Vagina (tissue), 2 donors: ENCODE measurements around the gene BCLAF1. TPM values are rescaled to one million over a fixed set of nuclear protein-coding genes. Genes with fewer than 3 reads are reported as not detected.

Experiments used
- DNase-seq, 2 donors: peaks; one replicate each; pipeline ENCODE4 v3.0.0-alpha.2; 2017; ENCODE audit errors: extremely low spot score in 2 of 2
- H3K27ac ChIP-seq: fragments of 200-600 bp; sonication (generic); one replicate; pipeline ENCODE4 v1.5.1; 2019
- H3K27me3 ChIP-seq: fragments of 200-600 bp; sonication (generic); one replicate; pipeline ENCODE4 v1.5.1; 2019
- H3K36me3 ChIP-seq, 2 donors: fragments of 200-600 bp; sonication (generic); one replicate each; pipeline ENCODE4 v1.5.1; 2017 to 2019
- H3K4me1 ChIP-seq: fragments of 200-600 bp; sonication (generic); one replicate; pipeline ENCODE4 v1.5.1; 2019
- H3K4me3 ChIP-seq, 2 donors: fragments of 200-600 bp; sonication (generic); 1 replicate in 1 of 2; 2 replicates in 1 of 2; pipeline ENCODE4 v1.5.1; 2016 to 2019
- H3K9me3 ChIP-seq: fragments of 200-600 bp; sonication (generic); one replicate; pipeline ENCODE4 v1.5.1; 2019
- CTCF ChIP-seq, 3 experiments: fragments of 450-650 bp in 2 of 3; fragments of 200-600 bp in 1 of 3; sonication (generic) in 1 of 3; IDR thresholded peaks; one replicate each; pipeline ENCODE4 v1.5.1; 2017 to 2019; ENCODE audit warnings: antibody characterized with exemption in 3 of 3, mild to moderate bottlenecking in 2 of 3, moderate library complexity in 2 of 3
- POLR2A ChIP-seq, 2 donors: fragments of 450-650 bp; IDR thresholded peaks; one replicate each; pipeline ENCODE4 v1.6.1; 2017; ENCODE audit warnings: antibody characterized with exemption in 2 of 2, mild to moderate bottlenecking in 2 of 2, moderate library complexity in 2 of 2
- POLR2AphosphoS5 ChIP-seq, 2 donors: sonication (generic); formaldehyde crosslinking; IDR thresholded peaks; one replicate each; pipeline ENCODE4 v1.9.0; 2017; ENCODE audit warnings: antibody characterized with exemption in 2 of 2, mild to moderate bottlenecking in 2 of 2, low read depth in 1 of 2; ENCODE audit not compliant: insufficient read depth in 1 of 2
- intact Hi-C: fragments of 100-400 bp; cut with DNase I; formaldehyde crosslinking; loops from one replicate; pipeline ENCODE4 v1.15.1; 2023
- total RNA-seq: library from RNA; depleted of rRNA; stranded (reverse); fragments of >200 nt; gene quantifications from one replicate; pipeline ENCODE4 v1.2.3, GENCODE V29; 2016

BCLAF1 gene
- total RNA-seq, 1 donor from 2014 or later: 97.0 TPM

GRCh38 chr6:136282906-136283305 is 6.7 kb downstream of the BCLAF1 start:
- intact Hi-C loops: no loop called here
- Histone ChIP-seq H3K27me3 (no peaks in the 10 kb centered on the region), H3K36me3 (peaks cover 0 to 11% of the 10 kb centered on the region in 2 donors), H3K27ac (no peak overlapping the region), H3K9me3 (no peaks in the 10 kb centered on the region), H3K4me3 (no peak overlapping the region), H3K4me1 (peaks cover 89% of the 10 kb centered on the region)
- DNase-seq: no peak
- TF ChIP-seq CTCF (IDR thresholded peaks at IDR 0.05): no peak
- no peak for TF ChIP-seq POLR2AphosphoS5 (IDR thresholded peaks at IDR 0.05; ENCODE audit: insufficient read depth in 1 of 2, low read depth in 1 of 2)
- TF ChIP-seq POLR2A (IDR thresholded peaks at IDR 0.05): no peak

GRCh38 chr6:136280032-136280609 is 9.5 kb downstream of the BCLAF1 start:
- Histone ChIP-seq H3K4me1 (peaks cover 73% of the 10 kb centered on the region), H3K36me3 (peaks cover 0 to 30% of the 10 kb centered on the region in 2 donors)

GRCh38 chr6:136274062-136274461 is 15.6 kb downstream of the BCLAF1 start:
- H3K27me3 ChIP-seq: no peaks in the 10 kb centered on the region
- TF ChIP-seq CTCF (IDR thresholded peaks at IDR 0.05) (no peak), POLR2AphosphoS5 (IDR thresholded peaks at IDR 0.05; ENCODE audit: insufficient read depth in 1 of 2, low read depth in 1 of 2) (no peak), POLR2A (IDR thresholded peaks at IDR 0.05) (no peak)
- H3K27ac ChIP-seq: no peak overlapping the region
- peaks cover 13% of the 10 kb centered on the region for H3K4me1 ChIP-seq
- H3K4me3 ChIP-seq: no peak overlapping the region
- DNase-seq: no peak
- intact Hi-C loops: no loop called here
- peaks cover 5 to 82% of the 10 kb centered on the region in 2 donors for H3K36me3 ChIP-seq
- no peaks in the 10 kb centered on the region for H3K9me3 ChIP-seq

More at GRCh38 chr6:136280032-136280609, 9.5 kb downstream of the BCLAF1 start:
- no peak for DNase-seq
- Histone ChIP-seq H3K9me3 (no peaks in the 10 kb centered on the region), H3K4me3 (no peak overlapping the region), H3K27me3 (no peaks in the 10 kb centered on the region), H3K27ac (no peak overlapping the region)
- intact Hi-C loops: no loop called here
- TF ChIP-seq POLR2A (IDR thresholded peaks at IDR 0.05): no peak
- no peak for TF ChIP-seq CTCF (IDR thresholded peaks at IDR 0.05)
- no peak for TF ChIP-seq POLR2AphosphoS5 (IDR thresholded peaks at IDR 0.05; ENCODE audit: insufficient read depth in 1 of 2, low read depth in 1 of 2)

- Histone ChIP-seq H3K27me3 (no peaks in the 10 kb centered on the region), H3K27ac (no peak overlapping the region), H3K9me3 (no peaks in the 10 kb centered on the region), H3K36me3 (peaks cover 5 to 82% of the 10 kb centered on the region in 2 donors), H3K4me1 (no peaks in the 10 kb centered on the region), H3K4me3 (no peak overlapping the region)
- TF ChIP-seq POLR2AphosphoS5 (IDR thresholded peaks at IDR 0.05; ENCODE audit: insufficient read depth in 1 of 2, low read depth in 1 of 2): no peak
- TF ChIP-seq CTCF (IDR thresholded peaks at IDR 0.05): no peak
- no peak for TF ChIP-seq POLR2A (IDR thresholded peaks at IDR 0.05)
- no peak for DNase-seq
- intact Hi-C loops: no loop called here
These were observed 24.5 kb downstream of the BCLAF1 start for GRCh38 chr6:136265101-136265500.

GRCh38 chr6:136262940-136263339 is 26.7 kb downstream of the BCLAF1 start:
- Histone ChIP-seq H3K9me3 (no peaks in the 10 kb centered on the region), H3K4me1 (no peaks in the 10 kb centered on the region), H3K36me3 (peaks cover 5 to 78% of the 10 kb centered on the region in 2 donors), H3K27ac (no peak overlapping the region), H3K27me3 (no peaks in the 10 kb centered on the region), H3K4me3 (no peak overlapping the region)
- intact Hi-C loops: no loop called here
- DNase-seq: no peak
- TF ChIP-seq POLR2AphosphoS5 (IDR thresholded peaks at IDR 0.05; ENCODE audit: insufficient read depth in 1 of 2, low read depth in 1 of 2) (no peak), POLR2A (IDR thresholded peaks at IDR 0.05) (no peak), CTCF (IDR thresholded peaks at IDR 0.05) (no peak)
